HCT116 (cell line): ENCODE data around the gene ZNF236. TPM values are rescaled to one million over a fixed set of nuclear protein-coding genes. Genes with fewer than 3 reads are reported as not detected.

Experiments
- ATAC-seq: fragments of 200-7000 bp; cut with Tn5 transposase; 2 replicates; pipeline ENCODE4 v1.9.1; 2020; ENCODE audit warnings: mild to moderate bottlenecking, moderate library complexity
- BruUV-seq: library from RNA; stranded (reverse); fragments of 400-500 nt; replicated peaks from 2 replicates; lab custom pipeline; 2021; lab: Mats Ljungman, UMichigan
- CTCF ChIA-PET: fragments of 300-600 bp; sonication (Branson Sonifier 250); formaldehyde crosslinking; loops from one replicate; lab custom pipeline; 2021; ENCODE audit warnings: antibody characterized with exemption; lab: Charles Lee
- POLR2A ChIA-PET: fragments of 300-600, 350-600 bp; sonication (Branson Sonifier 250); formaldehyde crosslinking; loops from one replicate; lab custom pipeline; 2021; ENCODE audit warnings: antibody characterized with exemption; lab: Charles Lee
- RAD21 ChIA-PET, 2 experiments: fragments of 300-600 bp; sonication (Branson Sonifier 250); formaldehyde crosslinking; loops; one replicate each; lab custom pipeline; 2023; ENCODE audit warnings: low total read pairs in 2 of 2; ENCODE audit not compliant: uncharacterized antibody in 2 of 2, unreplicated experiment in 2 of 2, low non-redundant PET in 1 of 2; lab: Charles Lee
- DNase-seq: peaks from one replicate; pipeline ENCODE4 v3.0.0-alpha.2; 2010; ENCODE audit warnings: low read depth, low spot score
- H2AFZ ChIP-seq: fragments of 200-600 bp; shearing (Covaris generic), sonication (generic); 2 replicates; pipeline ENCODE4 v1.6.1; 2017; ENCODE audit warnings: low read depth, mixed run types, mixed read lengths, antibody characterized with exemption, low read length; ENCODE audit not compliant: poor library complexity, severe bottlenecking
- H3K27ac ChIP-seq: 2 replicates; pipeline ENCODE4 v1.5.1; 2012; ENCODE audit warnings: low read depth, low read length
- H3K27me3 ChIP-seq: fragments of 200-600 bp; sonication (generic); 2 replicates; pipeline ENCODE4 v1.6.1; 2016; ENCODE audit warnings: mixed run types, low read length, mixed read lengths; ENCODE audit not compliant: insufficient read depth
- H3K36me3 ChIP-seq, 2 experiments: fragments of 200-500 bp in 1 of 2; fragments of 200-600 bp in 1 of 2; sonication (Bioruptor generic) in 1 of 2; sonication (generic) in 1 of 2; 2 replicates each; pipeline versions ENCODE4 v1.5.1 to v1.6.1; 2014 to 2016; ENCODE audit warnings: low read length in 2 of 2, inconsistent platforms in 1 of 2, mixed read lengths in 1 of 2, mixed run types in 1 of 2; ENCODE audit not compliant: insufficient read depth in 2 of 2, control insufficient read depth in 1 of 2
- H3K4me1 ChIP-seq, 2 experiments: fragments of 200-600 bp in 1 of 2; sonication (generic) in 1 of 2; 2 replicates each; pipeline versions ENCODE4 v1.5.1 to v1.6.1; 2012 to 2017; ENCODE audit warnings: low read length in 2 of 2, inconsistent platforms in 1 of 2, mild to moderate bottlenecking in 1 of 2, mixed read lengths in 1 of 2, mixed run types in 1 of 2, moderate library complexity in 1 of 2; ENCODE audit not compliant: insufficient read depth in 2 of 2, control insufficient read depth in 1 of 2
- H3K4me2 ChIP-seq: fragments of 200-600 bp; sonication (generic); 2 replicates; pipeline ENCODE4 v1.6.1; 2017; ENCODE audit warnings: mixed run types, low read length, mixed read lengths
- H3K4me3 ChIP-seq, 2 experiments: fragments of 200-600 bp in 1 of 2; sonication (generic) in 1 of 2; replicated peaks in 1 of 2; 2 replicates each; pipeline ENCODE4 v1.5.1; 2011 to 2016; ENCODE audit warnings: low read length in 2 of 2, control low read depth in 1 of 2, low read depth in 1 of 2, mild to moderate bottlenecking in 1 of 2, mixed read lengths in 1 of 2, mixed run types in 1 of 2
- H3K79me2 ChIP-seq: fragments of 200-600 bp; sonication (generic); 2 replicates; pipeline ENCODE4 v1.6.1; 2017; ENCODE audit warnings: mild to moderate bottlenecking, mixed run types, low read length, moderate library complexity, mixed read lengths; ENCODE audit not compliant: insufficient read depth
- H3K9ac ChIP-seq: fragments of 200-600 bp; sonication (generic); 2 replicates; pipeline ENCODE4 v1.6.1; 2016; ENCODE audit warnings: low read length, mixed read lengths
- H3K9me2 ChIP-seq: fragments of 200-600 bp; sonication (generic), shearing (Covaris generic); 2 replicates; pipeline ENCODE4 v1.6.1; 2017; ENCODE audit warnings: mixed run types, mild to moderate bottlenecking, moderate library complexity; ENCODE audit not compliant: insufficient read depth
- H3K9me3 ChIP-seq, 2 experiments: fragments of 200-500 bp in 1 of 2; fragments of 200-600 bp in 1 of 2; sonication (Bioruptor generic) in 1 of 2; sonication (generic) in 1 of 2; 2 replicates each; pipeline ENCODE4 v1.6.1; 2014 to 2017; ENCODE audit warnings: low read length in 2 of 2, mixed read lengths in 2 of 2, inconsistent platforms in 1 of 2, low read depth in 1 of 2, mild to moderate bottlenecking in 1 of 2, mixed run types in 1 of 2, moderate library complexity in 1 of 2; ENCODE audit not compliant: control insufficient read depth in 1 of 2, insufficient read depth in 1 of 2
- H4K20me1 ChIP-seq: fragments of 200-600 bp; sonication (generic), shearing (Covaris generic); 2 replicates; pipeline ENCODE4 v1.6.1; 2017; ENCODE audit warnings: mixed run types, mild to moderate bottlenecking, moderate library complexity; ENCODE audit not compliant: insufficient read depth
- ATF3 ChIP-seq: IDR thresholded peaks from 2 replicates; pipeline ENCODE4 v1.6.1; 2012
- CEBPB ChIP-seq: IDR thresholded peaks from 2 replicates; pipeline ENCODE4 v1.6.1; 2012; ENCODE audit warnings: low read depth
- POLR2A ChIP-seq: IDR thresholded peaks from 2 replicates; pipeline ENCODE4 v1.7.0; 2011; ENCODE audit warnings: borderline replicate concordance; ENCODE audit not compliant: insufficient read depth, insufficient read length; ENCODE audit errors: extremely low read depth
- POLR2AphosphoS5 ChIP-seq: IDR thresholded peaks from 2 replicates; pipeline ENCODE4 v1.6.1; 2011; ENCODE audit warnings: mild to moderate bottlenecking, low read depth, low read length, moderate library complexity
- SIN3A ChIP-seq: IDR thresholded peaks from 2 replicates; pipeline ENCODE4 v1.6.1; 2012; ENCODE audit warnings: low read depth
- SP1 ChIP-seq: IDR thresholded peaks from 2 replicates; pipeline ENCODE4 v1.6.1; 2012; ENCODE audit warnings: low read depth
- ZFX ChIP-seq: fragments of 450-650 bp; IDR thresholded peaks from 2 replicates; pipeline ENCODE4 v1.6.1; 2017
- ZNF274 ChIP-seq: fragments of 200-500 bp; sonication (Bioruptor generic); IDR thresholded peaks from 2 replicates; pipeline ENCODE4 v1.6.1; 2014; ENCODE audit warnings: mild to moderate bottlenecking, low read depth, low read length, inconsistent platforms
- intact Hi-C: fragments of 100-400 bp; cut with micrococcal nuclease; formaldehyde crosslinking; loops from 2 replicates; pipeline ENCODE4 v1.10.0; 2022
- total RNA-seq: library from RNA; stranded (reverse); gene quantifications from one replicate; pipeline ENCODE4 v1.2.1, GENCODE V29; 2021; ENCODE audit not compliant: unreplicated experiment
- TF ChIP-seq, protein P1 (sequence below): IDR thresholded peaks from 2 replicates; pipeline ENCODE4 v1.6.1; 2012

ZNF236 gene
- total RNA-seq, 1 experiment from 2014 or later, result 15.0 TPM

DNA sequence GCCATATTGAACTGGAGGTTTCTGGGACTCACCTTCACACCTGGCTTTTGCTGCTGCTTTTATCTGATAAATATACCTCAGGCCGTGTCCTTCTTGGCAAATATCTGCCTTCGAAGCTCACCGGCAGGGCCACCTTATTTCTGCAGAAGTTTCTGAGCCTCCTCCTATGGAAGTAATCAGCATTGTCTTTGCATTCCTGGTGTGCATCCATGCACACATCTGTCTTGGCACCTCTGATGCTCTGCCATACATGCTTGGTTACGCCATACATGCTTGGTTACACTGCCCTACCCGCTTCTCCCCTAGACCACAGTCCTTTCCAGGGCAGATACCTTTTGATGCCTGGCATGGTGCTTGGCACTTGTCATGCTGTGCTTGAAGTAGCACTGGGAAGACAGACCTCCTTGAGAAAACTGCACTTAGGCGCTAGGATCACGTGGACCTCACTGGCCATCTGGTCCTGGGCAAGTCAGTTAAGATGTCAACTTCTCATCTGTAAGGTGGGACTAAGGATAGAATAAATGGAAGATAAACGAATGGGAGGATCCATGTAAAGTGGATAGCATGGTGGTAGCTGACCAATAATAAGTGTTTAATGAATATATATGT, 66.8 kb downstream of the ZNF236 start:
- Histone ChIP-seq H3K27ac (no peak overlapping the region), H3K27me3 (no peaks in the 10 kb centered on the region), H2AFZ (no peak overlapping the region), H3K36me3 (no peaks in the 10 kb centered on the region), H3K79me2 (no peaks in the 10 kb centered on the region), H4K20me1 (no peaks in the 10 kb centered on the region; the same call in 1 of the 2 replicates), H3K4me1 (no peaks in the 10 kb centered on the region), H3K9ac (no peak overlapping the region), H3K4me2 (no peak overlapping the region), H3K9me3 (no peaks in the 10 kb centered on the region), H3K9me2 (no peaks in the 10 kb centered on the region), H3K4me3 (no peak overlapping the region)
- ChIA-PET RAD21 (no interaction called here), POLR2A (no interaction called here), CTCF (no interaction called here)
- ATAC-seq, result no peak
- BruUV-seq, result no TSS peak
- no peak for DNase-seq
- intact Hi-C loops, result no loop called here
- TF ChIP-seq SP1, result no peak
- TF ChIP-seq, protein P1, sequence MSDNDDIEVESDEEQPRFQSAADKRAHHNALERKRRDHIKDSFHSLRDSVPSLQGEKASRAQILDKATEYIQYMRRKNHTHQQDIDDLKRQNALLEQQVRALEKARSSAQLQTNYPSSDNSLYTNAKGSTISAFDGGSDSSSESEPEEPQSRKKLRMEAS, result no peak
- no peak for TF ChIP-seq ATF3
- no peak for TF ChIP-seq CEBPB
- TF ChIP-seq POLR2AphosphoS5, result no peak
- TF ChIP-seq POLR2A, result no peak

- no peak overlapping the region for H3K4me2 ChIP-seq
- ATAC-seq (no peak), DNase-seq (no peak)
- H3K27ac ChIP-seq, result no peak overlapping the region
- H3K79me2 ChIP-seq, result no peaks in the 10 kb centered on the region
- no peaks in the 10 kb centered on the region for H3K27me3 ChIP-seq
- no TSS peak for BruUV-seq
- ChIA-PET POLR2A (no interaction called here), CTCF (no interaction called here), RAD21 (no interaction called here)
- no peak for TF ChIP-seq SIN3A
- no peak for TF ChIP-seq ZFX
- TF ChIP-seq ATF3, result no peak
- no peak for TF ChIP-seq ZNF274
- H3K9ac ChIP-seq, result no peak overlapping the region
- no peaks in the 10 kb centered on the region; the same call in 1 of the 2 replicates for H4K20me1 ChIP-seq
- no peak overlapping the region for H3K4me3 ChIP-seq
- peaks cover 16 to 32% of the 10 kb centered on the region in 2 experiments; a peak in 3 of 4 replicates for H3K36me3 ChIP-seq
- H3K9me3 ChIP-seq, result no peaks in the 10 kb centered on the region
- intact Hi-C loops, result loop anchor here (5.0 kb wide), 1 partner anchor 69 kb away; no protein-coding TSS in a partner anchor
- no peak overlapping the region for H2AFZ ChIP-seq
- no peaks in the 10 kb centered on the region for H3K4me1 ChIP-seq
- no peaks in the 10 kb centered on the region for H3K9me2 ChIP-seq
Measured at GRCh38 chr18:76892832-76893231, 70.5 kb downstream of the ZNF236 start.
